Stomach (tissue), 9 donors: Measurements from ENCODE around the gene REG1A. TPM values are rescaled to one million over a fixed set of nuclear protein-coding genes. Genes with fewer than 3 reads are reported as not detected.
A peak's percentile ranks its signal among the peaks of the same experiment; 100 is the strongest.

Source experiments
- DNase-seq, 2 donors: peaks; one replicate each; pipeline versions ENCODE4 v3.0.0 to v3.0.0-alpha.2; 2013 to 2019
- H3K27ac ChIP-seq, 5 donors: fragments of 200-600 bp in 4 of 5; sonication (generic) in 4 of 5; one replicate each; pipeline ENCODE4 v1.5.1; 2013 to 2019; ENCODE audit warnings: mild to moderate bottlenecking in 1 of 5, moderate library complexity in 1 of 5
- H3K27me3 ChIP-seq, 3 donors: fragments of 200-600 bp; sonication (generic); one replicate each; pipeline ENCODE4 v1.5.1; 2017 to 2019; ENCODE audit warnings: mixed run types in 1 of 3
- H3K36me3 ChIP-seq, 4 donors: fragments of 200-600 bp; sonication (generic); 1 replicate in 3 of 4; 2 replicates in 1 of 4; pipeline ENCODE4 v1.5.1; 2016 to 2019
- H3K4me1 ChIP-seq, 4 donors: fragments of 200-600 bp; sonication (generic); one replicate each; pipeline ENCODE4 v1.5.1; 2016 to 2019
- H3K4me3 ChIP-seq, 4 donors: fragments of 200-600 bp; sonication (generic) in 3 of 4; one replicate each; pipeline ENCODE4 v1.5.1; 2016 to 2019; ENCODE audit warnings: mild to moderate bottlenecking in 1 of 4
- H3K9me3 ChIP-seq, 4 donors: fragments of 200-600 bp; sonication (generic); one replicate each; pipeline ENCODE4 v1.5.1; 2016 to 2019
- CTCF ChIP-seq, 7 experiments: fragments of 450-650 bp in 4 of 7; fragments of 200-600 bp in 3 of 7; sonication (generic) in 3 of 7; IDR thresholded peaks; one replicate each; pipeline ENCODE4 v1.5.1; 2016 to 2019; ENCODE audit warnings: antibody characterized with exemption in 7 of 7, control low read depth in 2 of 7, mild to moderate bottlenecking in 1 of 7
- EP300 ChIP-seq: sonication (generic); formaldehyde crosslinking; IDR thresholded peaks from one replicate; pipeline ENCODE4 v1.6.1; 2017; ENCODE audit warnings: antibody characterized with exemption
- POLR2A ChIP-seq, 4 donors: fragments of 450-650 bp; IDR thresholded peaks; one replicate each; pipeline ENCODE4 v1.6.1; 2016; ENCODE audit warnings: antibody characterized with exemption in 4 of 4, control low read depth in 2 of 4, mild to moderate bottlenecking in 1 of 4, moderate library complexity in 1 of 4
- POLR2AphosphoS5 ChIP-seq, 3 donors: sonication (generic); formaldehyde crosslinking; IDR thresholded peaks; one replicate each; pipeline ENCODE4 v1.6.1; 2016; ENCODE audit warnings: antibody characterized with exemption in 3 of 3
- WGBS, 5 donors: extraction: QIAGEN DNeasy Blood & Tissue Kit in 3 of 5; methylation state at CpG; one replicate each; pipeline versions ENCODE4 v1.1.5 to v1.1.7; 2013 to 2018; 5-methylcytosine and 5-hydroxymethylcytosine counted together
- intact Hi-C: fragments of 100-400 bp; cut with DNase I; formaldehyde crosslinking; loops from one replicate; pipeline ENCODE4 v1.15.1; 2023; ENCODE audit warnings: low total_unique reads
- polyA plus RNA-seq, 3 donors: library from polyadenylated mRNA; stranded (reverse); fragments of 200-250 nt; gene quantifications; one replicate each; pipeline ENCODE4 v1.2.3, GENCODE V29; 2013
- total RNA-seq, 5 donors: library from RNA; depleted of rRNA; stranded (reverse); fragments of >200 nt; gene quantifications; one replicate each; pipeline versions ENCODE4 v1.1.0 to v1.2.3, GENCODE V29; 2014 to 2016
- donor health status: healthy with polysubstance abuse.
- donor health status: Bipolar disorder and iron deficiency.
- donor health status: healthy.

Gene REG1A
- total and polyA plus RNA-seq, 8 donors, result 2.3 to 3,714 (median 462) TPM; not detected in 1

DNA sequence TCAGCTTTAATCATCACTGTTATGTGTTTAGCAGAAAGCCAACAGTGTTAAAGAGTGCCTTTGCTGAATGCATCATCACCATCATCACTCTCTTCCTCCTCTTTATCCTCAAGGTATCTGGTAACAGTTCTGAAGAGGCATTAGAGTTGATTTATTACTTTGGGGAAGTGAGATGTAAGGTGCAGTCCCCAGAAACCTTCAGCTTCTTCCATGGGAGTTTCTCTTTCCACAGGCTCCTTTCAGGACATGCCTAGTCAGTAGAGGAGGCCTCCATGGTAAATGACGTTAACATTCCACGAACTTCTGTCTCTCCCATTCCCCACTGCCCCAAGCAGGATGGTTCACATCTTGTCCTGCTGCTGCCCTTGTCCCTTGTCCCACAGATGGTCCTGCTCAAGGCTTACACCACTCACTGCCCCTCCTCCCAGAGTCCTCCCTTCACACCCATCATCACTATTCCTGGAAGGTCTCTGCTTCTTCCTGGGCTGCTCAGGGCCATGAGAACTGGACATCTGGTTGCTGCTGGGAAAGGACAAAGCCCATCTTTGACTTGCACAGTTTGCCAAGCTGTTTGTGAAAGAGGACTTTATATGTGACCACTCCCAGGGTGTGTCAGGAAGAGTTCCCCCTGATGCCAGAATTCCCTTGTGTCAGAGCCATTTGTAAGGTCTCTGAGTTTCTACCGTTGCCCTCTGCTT, 5.3 kb upstream of the REG1A start:
- Histone ChIP-seq H3K4me1 (peaks cover 0 to 3% (median 0%) of the 10 kb centered on the region in 4 donors), H3K9me3 (no peaks in the 10 kb centered on the region), H3K27ac (no peak overlapping the region), H3K27me3 (no peaks in the 10 kb centered on the region), H3K36me3 (no peaks in the 10 kb centered on the region), H3K4me3 (no peak overlapping the region)
- intact Hi-C loops, result no loop called here
- WGBS, 5 donors, result 71 to 78% (median 74%) methylated on average over 3 of the region's 3 CpGs
- TF ChIP-seq CTCF (IDR thresholded peaks at IDR 0.05) (no peak), EP300 (no peak), POLR2A (IDR thresholded peaks at IDR 0.05) (no peak), POLR2AphosphoS5 (IDR thresholded peaks at IDR 0.05) (no peak)
- peak in 1 of 2 donors; percentile 21 for DNase-seq

GRCh38 chr2:79116997-79117928, 3.0 kb upstream of the REG1A start:
- Histone ChIP-seq H3K36me3 (no peaks in the 10 kb centered on the region), H3K27ac (no peak overlapping the region), H3K27me3 (no peaks in the 10 kb centered on the region), H3K4me3 (no peak overlapping the region), H3K4me1 (peaks cover 0 to 6% (median 0%) of the 10 kb centered on the region in 4 donors), H3K9me3 (no peaks in the 10 kb centered on the region)
- TF ChIP-seq EP300, result no peak
- TF ChIP-seq POLR2A (IDR thresholded peaks at IDR 0.05), result no peak
- no peak for TF ChIP-seq CTCF (IDR thresholded peaks at IDR 0.05)
- TF ChIP-seq POLR2AphosphoS5 (IDR thresholded peaks at IDR 0.05), result no peak
- 31 to 45% (median 35%) methylated on average over 2 of the region's 2 CpGs for WGBS, 5 donors
- intact Hi-C loops, result no loop called here
- no peak for DNase-seq

GRCh38 chr2:79122676-79123075, 2.4 kb downstream of the REG1A start:
- no peaks in the 10 kb centered on the region for H3K27me3 ChIP-seq
- H3K4me1 ChIP-seq, result peaks cover 0 to 6% (median 0%) of the 10 kb centered on the region in 4 donors
- H3K9me3 ChIP-seq, result no peaks in the 10 kb centered on the region
- no peaks in the 10 kb centered on the region for H3K36me3 ChIP-seq
- no peak overlapping the region for H3K27ac ChIP-seq
- WGBS, 5 donors, result 82 to 96% (median 89%) methylated on average over 2 of the region's 2 CpGs
- intact Hi-C loops, result no loop called here
- no peak for DNase-seq
- H3K4me3 ChIP-seq, result peak overlapping the region in 2 of 4 donors; percentile 32 to 35
- no peak for TF ChIP-seq POLR2A (IDR thresholded peaks at IDR 0.05)
- no peak for TF ChIP-seq POLR2AphosphoS5 (IDR thresholded peaks at IDR 0.05)
- TF ChIP-seq CTCF (IDR thresholded peaks at IDR 0.05), result no peak
- TF ChIP-seq EP300, result no peak

DNA sequence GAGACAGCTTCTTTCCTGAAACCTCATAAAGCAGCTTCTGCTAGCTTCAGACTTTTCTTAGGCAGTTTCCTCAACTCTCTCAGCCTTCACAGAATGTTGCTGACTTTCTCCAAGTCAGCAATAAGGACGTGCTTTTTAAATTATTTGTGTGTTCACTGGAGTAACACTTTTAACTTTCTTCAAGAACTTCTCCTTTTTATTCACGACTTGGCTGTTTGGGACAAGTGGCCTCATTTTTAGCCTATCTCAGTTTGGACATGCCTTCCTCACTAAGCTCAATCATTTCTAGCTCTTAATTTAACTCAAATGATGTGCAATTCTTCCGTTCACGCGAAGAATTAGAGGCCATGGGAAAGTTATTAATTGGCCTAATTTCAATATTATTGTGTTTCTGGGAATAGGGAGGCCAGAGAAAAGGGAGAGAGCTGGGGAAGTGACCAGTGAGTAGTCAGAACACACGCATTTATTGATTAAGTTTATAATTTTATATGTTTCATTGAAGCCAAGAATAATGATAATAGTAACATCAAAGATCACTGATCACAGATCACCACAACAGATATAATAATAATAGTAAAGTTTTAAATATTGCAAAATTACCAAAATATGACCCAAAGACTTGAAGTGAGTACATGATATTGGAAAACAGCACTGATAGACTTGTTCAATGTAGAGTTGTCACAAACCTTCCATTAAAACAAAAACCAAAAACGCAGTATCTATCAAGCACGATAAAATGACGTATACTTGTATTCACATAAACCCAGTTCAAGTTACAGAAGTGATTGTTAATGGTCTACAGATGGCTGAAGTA, 4.8 kb downstream of the REG1A start:
- H3K27ac ChIP-seq, result no peak overlapping the region
- DNase-seq, result no peak
- H3K9me3 ChIP-seq, result no peaks in the 10 kb centered on the region
- WGBS, 5 donors, result 67 to 81% (median 72%) methylated on average over 9 of the region's 9 CpGs
- no peaks in the 10 kb centered on the region for H3K27me3 ChIP-seq
- H3K36me3 ChIP-seq, result no peaks in the 10 kb centered on the region
- no peak for TF ChIP-seq POLR2AphosphoS5 (IDR thresholded peaks at IDR 0.05)
- TF ChIP-seq POLR2A (IDR thresholded peaks at IDR 0.05), result no peak
- no peak for TF ChIP-seq EP300
- no peak for TF ChIP-seq CTCF (IDR thresholded peaks at IDR 0.05)
- peaks cover 0 to 1% (median 0%) of the 10 kb centered on the region in 4 donors for H3K4me1 ChIP-seq
- intact Hi-C loops, result no loop called here
- H3K4me3 ChIP-seq, result no peak overlapping the region
